Astrocyte of the spinal cord (primary cell): Measurements from ENCODE around the gene PRPF6.

ENCODE experiments used
- DNase-seq: peaks from one replicate; pipeline ENCODE4 v3.0.0; 2011; ENCODE audit warnings: low read depth, low spot score
- H3K4me3 ChIP-seq: 2 replicates; pipeline ENCODE4 v1.5.1; 2011; ENCODE audit warnings: low read depth, mild to moderate bottlenecking, low read length, moderate library complexity
- in situ Hi-C: cut with HindIII; loops from 2 replicates; pipeline ENCODE4 v1.10.0; 2017; ENCODE audit warnings: low sequenced_read_pairs
- TF ChIP-seq, protein P1 (sequence below): IDR thresholded peaks from 2 replicates; pipeline ENCODE4 v1.5.1; 2012; ENCODE audit warnings: low read depth, mild to moderate bottlenecking, low read length, inconsistent platforms

PRPF6 gene

DNA sequence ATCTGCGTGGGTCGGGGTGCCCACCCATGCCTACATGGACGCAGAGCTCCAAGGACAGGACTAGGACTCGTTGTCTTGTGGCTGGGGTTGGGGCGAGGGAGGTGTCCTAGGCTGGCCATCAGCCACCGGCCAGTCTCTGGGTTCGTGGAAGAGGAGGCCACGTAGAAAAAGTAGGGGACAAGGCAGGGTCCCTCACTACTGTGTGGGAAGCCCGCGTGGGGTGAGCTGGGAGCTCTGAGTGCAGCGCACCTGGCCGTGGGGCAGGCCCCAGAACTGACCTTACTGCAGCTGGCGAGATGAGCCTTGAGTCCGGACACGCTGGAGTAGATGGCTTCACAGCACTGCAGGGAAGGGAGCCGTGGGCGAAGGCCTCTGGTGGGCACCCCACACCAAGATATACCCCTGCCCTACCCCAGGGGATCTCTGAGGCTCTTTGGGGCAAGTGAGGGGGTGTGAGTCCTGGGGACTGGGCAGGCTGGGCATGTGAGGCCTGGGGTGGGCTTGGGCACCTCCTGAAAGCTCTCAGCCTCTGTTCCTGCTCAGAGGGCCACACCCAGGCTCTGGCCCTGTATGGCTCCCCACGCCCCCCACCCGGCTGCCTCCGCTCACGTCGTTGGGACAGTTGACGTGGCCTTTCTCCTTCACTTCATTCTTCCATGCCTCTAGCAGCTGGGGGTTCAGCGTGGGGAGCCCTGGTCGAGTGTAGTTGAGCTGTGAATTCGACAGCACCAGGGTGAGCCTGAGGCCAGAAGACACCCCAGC lies 19.1 kb upstream of the PRPF6 start:
- DNase-seq, result no peak
- in situ Hi-C loops, result no loop called here
- H3K4me3 ChIP-seq, result no peak overlapping the region
- TF ChIP-seq, protein P1, sequence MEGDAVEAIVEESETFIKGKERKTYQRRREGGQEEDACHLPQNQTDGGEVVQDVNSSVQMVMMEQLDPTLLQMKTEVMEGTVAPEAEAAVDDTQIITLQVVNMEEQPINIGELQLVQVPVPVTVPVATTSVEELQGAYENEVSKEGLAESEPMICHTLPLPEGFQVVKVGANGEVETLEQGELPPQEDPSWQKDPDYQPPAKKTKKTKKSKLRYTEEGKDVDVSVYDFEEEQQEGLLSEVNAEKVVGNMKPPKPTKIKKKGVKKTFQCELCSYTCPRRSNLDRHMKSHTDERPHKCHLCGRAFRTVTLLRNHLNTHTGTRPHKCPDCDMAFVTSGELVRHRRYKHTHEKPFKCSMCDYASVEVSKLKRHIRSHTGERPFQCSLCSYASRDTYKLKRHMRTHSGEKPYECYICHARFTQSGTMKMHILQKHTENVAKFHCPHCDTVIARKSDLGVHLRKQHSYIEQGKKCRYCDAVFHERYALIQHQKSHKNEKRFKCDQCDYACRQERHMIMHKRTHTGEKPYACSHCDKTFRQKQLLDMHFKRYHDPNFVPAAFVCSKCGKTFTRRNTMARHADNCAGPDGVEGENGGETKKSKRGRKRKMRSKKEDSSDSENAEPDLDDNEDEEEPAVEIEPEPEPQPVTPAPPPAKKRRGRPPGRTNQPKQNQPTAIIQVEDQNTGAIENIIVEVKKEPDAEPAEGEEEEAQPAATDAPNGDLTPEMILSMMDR, result no peak

DNA sequence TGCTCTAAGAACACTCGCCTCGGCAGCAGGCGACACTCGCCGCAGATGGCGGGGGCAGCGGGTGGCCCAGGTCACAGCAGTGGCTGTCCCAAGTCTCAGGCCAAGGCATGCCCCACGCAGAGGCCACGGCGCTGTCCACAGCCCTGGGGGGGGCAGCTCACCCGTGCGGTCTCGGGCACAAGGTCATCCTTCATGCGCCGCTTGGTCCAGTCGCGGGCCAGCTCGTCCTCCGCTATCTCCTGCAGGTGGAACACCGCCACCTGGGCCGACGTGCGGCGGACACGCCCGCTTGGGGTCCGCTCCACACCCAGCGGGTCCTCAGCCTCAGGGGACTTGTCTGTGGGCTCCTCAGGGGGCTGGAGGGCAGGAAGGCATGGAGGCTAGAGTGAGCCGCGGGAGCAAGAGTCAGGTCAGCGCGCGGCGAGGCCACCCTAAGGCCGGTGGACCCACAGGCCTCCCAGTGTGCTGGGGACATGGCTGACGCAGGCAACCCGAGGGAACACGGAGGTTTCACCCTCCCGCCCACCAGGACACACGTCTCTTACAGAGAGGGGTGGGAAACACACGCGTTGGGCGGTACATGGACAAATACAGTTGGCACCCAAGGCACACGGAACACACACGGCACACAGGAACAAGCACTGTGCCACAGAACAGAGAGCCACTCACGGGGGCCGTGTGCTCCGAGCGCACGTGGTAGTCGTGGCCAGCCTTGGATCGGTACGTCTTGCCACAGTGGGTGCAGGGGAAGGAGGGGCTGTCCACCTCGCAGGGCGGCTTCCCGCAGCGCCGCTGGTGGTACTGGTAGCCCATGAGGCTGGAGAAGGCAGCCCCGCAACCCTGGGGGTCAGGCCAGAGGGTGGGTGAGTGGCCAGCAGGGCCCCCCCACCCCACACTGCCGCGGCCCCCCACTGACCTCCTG lies 18.2 kb upstream of the PRPF6 start:
- DNase-seq, result no peak
- in situ Hi-C loops, result no loop called here
- TF ChIP-seq, protein P1, result no peak
- no peak overlapping the region for H3K4me3 ChIP-seq

DNA sequence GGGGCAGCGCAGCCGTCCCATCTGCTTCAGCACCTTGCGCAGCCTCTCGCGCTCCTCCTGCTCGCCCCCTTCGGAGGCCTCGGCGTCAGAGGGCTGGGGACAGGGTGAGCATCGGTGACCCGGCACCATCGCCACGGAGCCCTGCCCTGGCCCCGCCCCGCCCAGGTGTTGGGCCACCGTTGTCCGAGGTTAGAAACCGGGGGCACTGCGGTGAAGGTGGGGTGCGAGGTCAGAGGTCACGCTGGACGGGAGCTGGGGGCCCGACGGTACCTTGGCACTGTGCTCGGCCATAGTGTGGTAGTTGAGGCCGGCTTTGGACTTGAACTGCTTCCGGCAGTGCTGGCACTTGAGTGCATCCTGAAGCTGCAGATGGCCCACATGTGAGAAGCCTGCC lies 17.6 kb upstream of the PRPF6 start:
- H3K4me3 ChIP-seq, result no peak overlapping the region
- no peak for DNase-seq
- in situ Hi-C loops, result no loop called here
- TF ChIP-seq, protein P1, result no peak

DNA sequence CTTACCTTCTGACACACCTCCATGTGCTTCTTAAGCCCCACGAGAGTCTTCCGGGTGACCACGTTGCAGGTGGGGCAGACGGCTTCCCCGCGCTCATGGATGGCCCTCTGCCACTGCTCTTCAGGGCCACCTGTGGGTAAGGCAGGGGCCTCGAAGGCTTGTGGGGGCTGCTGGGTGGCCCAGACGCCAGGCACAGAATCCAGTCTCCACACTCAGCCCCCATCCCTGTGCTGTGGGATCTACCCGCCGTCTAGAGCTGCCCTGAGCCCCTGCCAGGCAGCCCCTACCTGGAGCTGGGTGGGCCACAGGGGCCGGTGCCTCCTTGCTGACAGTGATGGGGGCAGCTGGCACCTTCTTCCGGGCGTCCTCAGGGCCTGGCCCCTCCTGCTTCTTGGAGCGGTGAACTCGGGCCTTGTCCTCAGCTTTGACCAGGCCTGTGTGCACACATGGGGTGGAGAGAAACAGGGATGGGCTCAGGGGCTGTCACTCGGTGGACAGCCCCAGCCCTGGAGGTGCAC lies 17.1 kb upstream of the PRPF6 start:
- H3K4me3 ChIP-seq, result no peak overlapping the region
- TF ChIP-seq, protein P1, result no peak
- no peak for DNase-seq
- in situ Hi-C loops, result no loop called here

DNA sequence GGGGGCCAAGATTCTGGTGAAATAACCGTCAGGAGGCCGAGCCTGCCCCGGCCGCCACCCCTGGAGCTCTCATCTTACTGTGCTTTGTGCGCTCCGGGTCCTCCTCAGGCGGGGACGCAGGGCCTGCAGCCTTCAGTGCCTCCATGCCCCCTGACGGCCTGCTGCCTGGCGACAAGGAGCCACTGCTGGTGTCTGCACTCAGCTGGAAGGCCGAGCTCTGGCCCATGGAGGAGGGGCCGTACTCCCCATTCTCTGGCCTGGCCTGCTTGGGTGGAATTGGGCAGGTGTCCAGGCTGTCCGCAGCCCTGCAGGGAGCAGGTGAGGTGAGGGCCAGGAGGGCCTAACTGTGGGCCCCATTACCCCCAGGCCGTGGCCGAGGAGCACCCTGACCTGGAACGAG lies 16.5 kb upstream of the PRPF6 start:
- in situ Hi-C loops, result no loop called here
- H3K4me3 ChIP-seq, result no peak overlapping the region
- DNase-seq, result no peak
- TF ChIP-seq, protein P1, result no peak

DNA sequence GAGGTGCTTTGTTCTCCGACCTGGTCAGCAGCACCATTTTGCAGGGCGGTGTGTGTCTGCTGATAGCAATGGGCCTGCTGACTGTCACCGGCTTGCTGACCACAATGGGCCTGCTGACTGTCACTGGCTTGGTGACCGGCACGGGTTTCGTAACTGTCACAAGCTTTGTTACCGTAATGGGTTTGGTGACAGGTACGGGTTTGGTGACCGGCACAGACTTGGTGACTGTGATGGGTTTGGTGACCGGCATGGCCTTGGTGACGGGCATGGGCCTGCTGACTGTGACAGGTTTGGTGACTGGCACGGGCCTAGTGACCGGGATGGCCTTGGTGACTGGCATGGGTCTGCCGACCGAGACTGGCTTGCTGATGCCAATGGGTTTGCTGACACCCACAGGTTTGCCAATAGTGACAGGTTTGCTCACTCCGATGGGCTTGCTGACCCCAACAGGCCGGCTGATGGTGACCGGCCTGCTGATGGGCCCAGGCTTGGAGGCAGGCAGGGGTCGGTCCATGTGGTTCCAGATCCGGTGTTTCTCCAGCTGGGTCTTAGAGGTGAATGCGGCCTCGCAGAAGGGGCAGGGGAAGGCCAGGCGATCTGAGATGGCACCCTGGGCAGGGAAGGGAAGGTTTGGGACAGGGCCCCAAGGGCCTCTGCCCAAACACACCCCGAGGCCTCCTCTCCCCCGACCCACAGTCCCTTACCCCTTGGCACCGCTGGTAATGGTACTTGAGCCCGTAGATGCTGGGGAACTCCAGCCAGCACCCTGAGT lies 14.6 kb upstream of the PRPF6 start:
- no peak for DNase-seq
- no peak overlapping the region for H3K4me3 ChIP-seq
- in situ Hi-C loops, result no loop called here
- TF ChIP-seq, protein P1, result no peak
